Ishikawa (cell line): ENCODE results near the gene FOXD1.

ENCODE experiments used
- CEBPB ChIP-seq: IDR thresholded peaks from 2 replicates; pipeline ENCODE4 v1.6.1; 2012
- CREB1 ChIP-seq: IDR thresholded peaks from 2 replicates; pipeline ENCODE4 v1.6.1; 2012; ENCODE audit warnings: low read depth
- EGR1 ChIP-seq: IDR thresholded peaks from 2 replicates; pipeline ENCODE4 v1.6.1; 2012
- EP300 ChIP-seq: IDR thresholded peaks from 2 replicates; pipeline ENCODE4 v1.6.1; 2012; ENCODE audit warnings: borderline replicate concordance
- FOXM1 ChIP-seq: IDR thresholded peaks from 2 replicates; pipeline ENCODE4 v1.6.1; 2012; ENCODE audit warnings: low read depth, borderline replicate concordance
- MAX ChIP-seq: IDR thresholded peaks from 2 replicates; pipeline ENCODE4 v1.6.1; 2012
- NFIC ChIP-seq: IDR thresholded peaks from 2 replicates; pipeline ENCODE4 v1.6.1; 2012
- RAD21 ChIP-seq: IDR thresholded peaks from 2 replicates; pipeline ENCODE4 v1.6.1; 2012; ENCODE audit warnings: low read depth
- REST ChIP-seq: IDR thresholded peaks from 2 replicates; pipeline ENCODE4 v1.6.1; 2012; ENCODE audit warnings: low read depth, mild to moderate bottlenecking
- TAF1 ChIP-seq: IDR thresholded peaks from 2 replicates; pipeline ENCODE4 v1.6.1; 2012; ENCODE audit warnings: low read depth, mild to moderate bottlenecking
- TCF12 ChIP-seq: IDR thresholded peaks from 2 replicates; pipeline ENCODE4 v1.6.1; 2012; ENCODE audit warnings: low read depth
- TEAD4 ChIP-seq: IDR thresholded peaks from 2 replicates; pipeline ENCODE4 v1.6.1; 2012
- USF1 ChIP-seq: IDR thresholded peaks from 2 replicates; pipeline ENCODE4 v1.6.1; 2012
- YY1 ChIP-seq: IDR thresholded peaks from 2 replicates; pipeline ENCODE4 v1.6.1; 2012; ENCODE audit warnings: low read depth
- ZBTB7A ChIP-seq: IDR thresholded peaks from 2 replicates; pipeline ENCODE4 v1.6.1; 2012; ENCODE audit warnings: low read depth

Gene FOXD1

GRCh38 chr5:73488806-73489205 is 40.2 kb upstream of the FOXD1 start:
- TF ChIP-seq RAD21, result no peak
- TF ChIP-seq CREB1, result no peak
- no peak for TF ChIP-seq TCF12
- no peak for TF ChIP-seq CEBPB

- TF ChIP-seq FOXM1 (no peak), CREB1 (no peak), YY1 (no peak), RAD21 (no peak), CEBPB (no peak), REST (no peak)
Measured at GRCh38 chr5:73487815-73488214, 39.2 kb upstream of the FOXD1 start.

GRCh38 chr5:73486119-73486899 is 37.7 kb upstream of the FOXD1 start:
- TF ChIP-seq ZBTB7A (no peak), YY1 (no peak), RAD21 (no peak), EP300 (no peak), MAX (no peak), FOXM1 (no peak), NFIC (no peak), REST (no peak), EGR1 (no peak), TAF1 (no peak), TEAD4 (no peak), CEBPB (no peak), CREB1 (no peak), TCF12 (no peak), USF1 (no peak)

GRCh38 chr5:73485715-73486114 is 37.1 kb upstream of the FOXD1 start:
- no peak for TF ChIP-seq EGR1
- TF ChIP-seq MAX, result no peak
- TF ChIP-seq FOXM1, result no peak
- TF ChIP-seq CREB1, result no peak
- no peak for TF ChIP-seq TEAD4
- no peak for TF ChIP-seq REST
- no peak for TF ChIP-seq NFIC
- no peak for TF ChIP-seq CEBPB
- no peak for TF ChIP-seq ZBTB7A

GRCh38 chr5:73484511-73484910 is 35.9 kb upstream of the FOXD1 start:
- TF ChIP-seq EP300, result no peak

- TF ChIP-seq ZBTB7A, result no peak
- no peak for TF ChIP-seq YY1
- TF ChIP-seq TCF12, result no peak
- TF ChIP-seq EP300, result no peak
- no peak for TF ChIP-seq FOXM1
- TF ChIP-seq CEBPB, result no peak
- no peak for TF ChIP-seq NFIC
- TF ChIP-seq EGR1, result no peak
- no peak for TF ChIP-seq MAX
- no peak for TF ChIP-seq USF1
- TF ChIP-seq TAF1, result no peak
- no peak for TF ChIP-seq RAD21
- no peak for TF ChIP-seq CREB1
- TF ChIP-seq TEAD4, result no peak
- TF ChIP-seq REST, result no peak
Measured at GRCh38 chr5:73483676-73484075, 35.1 kb upstream of the FOXD1 start.
